T-helper 2 cell treated with Interferon-gamma antibody and Interleukin-4, amounts not matched to agents 5 μg/mL and 100 μg/mL, for 36 hours (primary cell): ENCODE data around the gene ECI1.

Experiments
- DNase-seq: peaks from one replicate; pipeline ENCODE4 v3.0.0; 2021; ENCODE audit warnings: low spot score
- H3K27ac Mint-ChIP-seq: one replicate; pipeline ENCODE4 v1.8.0; 2021; ENCODE audit warnings: mild to moderate bottlenecking, mixed read lengths
- H3K27me3 Mint-ChIP-seq: one replicate; pipeline ENCODE4 v1.8.0; 2021; ENCODE audit warnings: low read depth, mixed read lengths
- H3K36me3 Mint-ChIP-seq: one replicate; pipeline ENCODE4 v1.8.0; 2021; ENCODE audit warnings: low read depth, mixed read lengths
- H3K4me1 Mint-ChIP-seq: one replicate; pipeline ENCODE4 v1.8.0; 2021; ENCODE audit warnings: low read depth, mixed read lengths
- H3K4me3 Mint-ChIP-seq: one replicate; pipeline ENCODE4 v1.8.0; 2022; ENCODE audit warnings: mild to moderate bottlenecking, moderate library complexity, mixed read lengths
- H3K9me3 Mint-ChIP-seq: one replicate; pipeline ENCODE4 v1.8.0; 2021; ENCODE audit warnings: mixed read lengths

The ECI1 gene

DNA sequence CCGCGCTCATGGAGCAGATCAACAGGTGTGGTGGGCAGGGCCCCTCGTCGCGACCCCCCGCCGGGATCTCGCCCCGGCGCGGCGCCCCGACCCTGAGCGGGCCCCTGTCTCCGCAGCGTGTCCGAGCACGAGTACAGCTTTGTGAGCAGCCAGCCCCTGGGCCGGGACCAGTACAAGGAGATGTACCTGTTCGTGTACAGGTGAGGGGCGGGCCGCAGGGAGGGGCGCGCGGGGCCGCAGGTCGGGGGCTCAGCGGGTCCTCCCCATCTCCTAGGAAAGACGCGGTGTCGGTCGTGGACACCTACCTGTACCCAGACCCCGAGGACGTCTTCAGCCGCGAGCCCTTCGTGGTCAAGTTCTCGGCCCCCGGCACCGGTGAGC, 14.3 kb downstream of the ECI1 start:
- H3K4me1 Mint-ChIP-seq: no peaks in the 10 kb centered on the region
- H3K27me3 Mint-ChIP-seq: peaks cover 3% of the 10 kb centered on the region
- no peaks in the 10 kb centered on the region for H3K9me3 Mint-ChIP-seq
- no peak overlapping the region for H3K27ac Mint-ChIP-seq
- no peak overlapping the region for H3K4me3 Mint-ChIP-seq
- no peak for DNase-seq
- H3K36me3 Mint-ChIP-seq: peaks cover 8% of the 10 kb centered on the region

DNA sequence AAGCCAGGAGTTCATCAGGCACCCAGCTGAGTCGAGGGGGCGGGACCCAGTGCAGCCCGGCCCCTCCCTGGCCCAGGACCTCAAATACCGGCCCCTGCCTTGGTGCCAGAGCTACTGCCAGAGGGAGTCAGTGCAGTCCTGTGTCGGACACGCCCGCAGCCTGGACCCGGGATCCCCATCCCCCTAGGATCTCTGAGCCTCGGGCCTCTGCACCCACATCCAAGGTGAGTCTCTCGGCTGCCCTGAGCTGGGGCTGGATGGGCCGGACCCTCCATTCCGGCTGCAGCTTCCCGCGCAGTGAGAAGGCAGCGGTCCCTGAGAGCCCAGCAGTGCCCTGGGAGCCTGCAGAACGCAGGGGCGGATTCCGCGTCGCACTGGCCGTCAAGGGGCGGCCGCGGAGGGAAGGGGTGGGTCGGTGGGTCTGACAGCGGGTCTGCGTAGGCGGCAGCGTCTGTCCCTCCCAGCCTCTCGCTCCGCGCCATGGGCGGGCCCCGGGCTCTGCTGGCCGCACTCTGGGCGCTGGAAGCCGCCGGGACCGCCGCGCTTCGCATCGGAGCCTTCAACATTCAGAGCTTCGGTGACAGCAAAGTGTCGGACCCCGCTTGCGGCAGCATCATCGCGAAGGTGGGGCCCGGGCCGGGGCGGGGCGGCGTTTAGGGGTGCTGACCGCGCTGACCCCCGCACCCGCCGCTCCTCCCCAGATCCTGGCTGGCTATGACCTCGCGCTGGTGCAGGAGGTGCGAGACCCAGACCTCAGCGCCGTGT, 14.9 kb downstream of the ECI1 start, which contains the start of gene DNASE1L2:
Gene DNASE1L2, plus strand, starts transcription at position 108 of the 765 bp plus-strand sequence. Its CDS starts 373 bp downstream, at position 481.
- H3K4me1 Mint-ChIP-seq: no peaks in the 10 kb centered on the region
- no peaks in the 10 kb centered on the region for H3K9me3 Mint-ChIP-seq
- H3K27me3 Mint-ChIP-seq: peaks cover 3% of the 10 kb centered on the region
- H3K4me3 Mint-ChIP-seq: no peak within 1 kb of the TSS
- peaks cover 12% of the 10 kb centered on the region for H3K36me3 Mint-ChIP-seq
- no peak for DNase-seq
- H3K27ac Mint-ChIP-seq: no peak within 1 kb of the TSS

DNA sequence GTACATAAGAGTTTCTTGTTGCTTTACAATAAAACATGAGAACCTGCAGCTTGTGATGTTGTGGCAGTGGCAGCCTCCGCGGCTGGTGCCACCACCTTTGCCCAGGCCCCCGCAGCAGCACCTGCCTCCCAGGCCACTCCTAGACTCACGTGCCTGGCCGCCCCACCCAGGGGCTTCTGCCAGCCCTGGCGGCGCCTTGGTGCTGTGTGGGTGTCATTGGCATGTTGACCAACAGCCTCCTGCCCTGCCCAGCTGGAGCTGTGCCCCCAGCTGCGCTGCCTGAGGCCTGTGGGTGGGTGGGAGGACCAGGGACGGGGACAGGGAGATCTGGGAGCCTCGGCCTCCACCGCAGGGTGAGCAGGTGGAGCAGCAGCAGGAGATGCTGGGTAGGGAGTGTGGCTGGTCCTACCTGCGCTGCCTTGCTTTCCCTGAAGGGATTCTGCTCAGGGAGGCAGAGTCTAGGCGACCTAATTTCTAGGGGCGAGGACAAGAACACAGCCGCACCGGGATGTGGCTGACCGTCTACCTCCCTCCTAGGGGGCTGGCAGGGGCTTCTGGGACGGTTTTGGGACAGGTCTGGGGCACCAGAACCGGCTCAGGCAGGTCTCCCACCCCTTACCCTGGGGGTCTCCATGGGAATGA, 15.6 kb downstream of the ECI1 start:
- H3K27me3 Mint-ChIP-seq: peaks cover 3% of the 10 kb centered on the region
- H3K9me3 Mint-ChIP-seq: no peaks in the 10 kb centered on the region
- H3K27ac Mint-ChIP-seq: no peak overlapping the region
- DNase-seq: no peak
- peaks cover 12% of the 10 kb centered on the region for H3K36me3 Mint-ChIP-seq
- H3K4me3 Mint-ChIP-seq: no peak overlapping the region
- H3K4me1 Mint-ChIP-seq: no peaks in the 10 kb centered on the region

DNA sequence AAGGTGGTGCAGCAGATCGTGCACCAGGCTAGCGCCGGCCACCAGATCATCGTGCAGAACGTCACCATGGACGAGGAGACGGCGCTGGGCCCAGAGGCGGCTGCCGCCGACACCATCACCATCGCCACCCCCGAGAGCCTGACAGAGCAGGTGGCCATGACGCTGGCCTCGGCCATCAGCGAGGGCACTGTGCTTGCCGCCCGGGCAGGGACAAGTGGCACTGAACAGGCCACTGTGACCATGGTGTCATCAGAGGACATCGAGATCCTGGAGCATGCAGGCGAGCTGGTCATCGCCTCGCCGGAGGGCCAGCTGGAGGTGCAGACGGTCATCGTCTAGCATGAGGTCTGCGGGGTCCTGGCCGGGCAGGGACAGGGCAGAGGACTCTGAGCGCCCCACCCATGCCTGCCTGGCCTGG, 16.1 kb downstream of the ECI1 start:
- Mint-ChIP-seq H3K4me3 (no peak overlapping the region), H3K36me3 (peaks cover 12% of the 10 kb centered on the region), H3K4me1 (no peaks in the 10 kb centered on the region), H3K27me3 (peaks cover 3% of the 10 kb centered on the region), H3K27ac (no peak overlapping the region), H3K9me3 (no peaks in the 10 kb centered on the region)
- no peak for DNase-seq

DNA sequence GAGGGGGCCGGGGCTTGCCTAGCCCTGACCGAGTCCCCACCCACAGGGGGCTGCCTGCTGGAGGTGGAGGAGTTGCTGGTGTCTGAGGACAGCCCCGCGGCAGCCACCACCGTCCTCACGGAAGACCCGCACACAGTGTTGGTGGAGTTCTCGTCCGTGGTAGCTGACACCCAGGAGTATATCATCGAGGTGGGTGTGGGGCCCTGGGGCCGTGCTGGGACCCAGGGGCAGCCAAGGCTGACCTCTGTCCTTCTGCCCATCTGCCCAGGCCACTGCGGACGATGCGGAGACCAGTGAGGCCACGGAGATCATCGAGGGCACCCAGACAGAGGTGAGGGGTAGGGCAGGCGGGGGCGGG, 16.6 kb downstream of the ECI1 start:
- no peak overlapping the region for H3K4me3 Mint-ChIP-seq
- peaks cover 14% of the 10 kb centered on the region for H3K36me3 Mint-ChIP-seq
- no peak overlapping the region for H3K27ac Mint-ChIP-seq
- no peaks in the 10 kb centered on the region for H3K9me3 Mint-ChIP-seq
- no peak for DNase-seq
- H3K27me3 Mint-ChIP-seq: peaks cover 3% of the 10 kb centered on the region
- H3K4me1 Mint-ChIP-seq: no peaks in the 10 kb centered on the region

DNA sequence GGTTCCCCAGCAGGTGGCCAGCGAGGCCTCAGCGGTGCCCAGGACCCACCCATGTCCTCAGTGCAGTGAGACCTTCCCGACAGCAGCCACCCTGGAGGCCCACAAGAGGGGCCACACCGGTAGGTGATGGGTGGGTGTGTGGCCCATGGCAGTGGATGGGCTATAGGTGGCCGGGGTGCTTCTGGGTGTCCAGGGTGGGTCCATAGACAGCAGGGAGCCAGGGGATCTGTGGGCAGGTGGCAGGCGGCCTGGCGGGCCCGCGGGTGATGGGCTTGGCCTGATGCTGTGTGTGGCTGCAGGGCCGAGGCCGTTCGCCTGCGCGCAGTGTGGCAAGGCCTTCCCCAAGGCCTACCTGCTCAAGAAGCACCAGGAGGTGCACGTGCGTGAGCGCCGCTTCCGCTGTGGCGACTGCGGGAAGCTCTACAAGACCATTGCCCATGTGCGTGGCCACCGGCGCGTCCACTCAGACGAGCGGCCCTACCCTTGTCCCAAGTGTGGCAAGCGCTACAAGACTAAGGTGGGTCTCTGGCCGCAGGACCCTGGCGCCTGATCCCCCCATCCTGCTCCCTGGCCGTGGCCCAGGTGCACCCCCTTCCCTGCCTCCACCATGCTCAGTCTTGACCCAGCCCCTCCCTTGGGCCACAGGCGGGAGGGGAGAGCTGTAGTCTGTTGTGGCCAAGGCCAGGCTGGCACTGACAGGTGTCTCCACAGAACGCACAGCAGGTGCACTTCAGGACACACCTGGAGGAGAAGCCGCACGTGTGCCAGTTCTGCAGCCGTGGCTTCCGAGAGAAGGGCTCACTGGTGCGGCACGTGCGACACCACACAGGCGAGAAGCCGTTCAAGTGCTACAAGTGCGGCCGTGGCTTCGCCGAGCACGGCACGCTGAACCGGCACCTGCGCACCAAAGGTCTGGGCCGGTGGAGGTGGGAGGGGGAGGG, 17.2 kb downstream of the ECI1 start:
- no peaks in the 10 kb centered on the region for H3K4me1 Mint-ChIP-seq
- H3K27me3 Mint-ChIP-seq: peaks cover 3% of the 10 kb centered on the region
- no peak overlapping the region for H3K4me3 Mint-ChIP-seq
- peaks cover 14% of the 10 kb centered on the region for H3K36me3 Mint-ChIP-seq
- H3K27ac Mint-ChIP-seq: no peak overlapping the region
- H3K9me3 Mint-ChIP-seq: no peaks in the 10 kb centered on the region
- no peak for DNase-seq

DNA sequence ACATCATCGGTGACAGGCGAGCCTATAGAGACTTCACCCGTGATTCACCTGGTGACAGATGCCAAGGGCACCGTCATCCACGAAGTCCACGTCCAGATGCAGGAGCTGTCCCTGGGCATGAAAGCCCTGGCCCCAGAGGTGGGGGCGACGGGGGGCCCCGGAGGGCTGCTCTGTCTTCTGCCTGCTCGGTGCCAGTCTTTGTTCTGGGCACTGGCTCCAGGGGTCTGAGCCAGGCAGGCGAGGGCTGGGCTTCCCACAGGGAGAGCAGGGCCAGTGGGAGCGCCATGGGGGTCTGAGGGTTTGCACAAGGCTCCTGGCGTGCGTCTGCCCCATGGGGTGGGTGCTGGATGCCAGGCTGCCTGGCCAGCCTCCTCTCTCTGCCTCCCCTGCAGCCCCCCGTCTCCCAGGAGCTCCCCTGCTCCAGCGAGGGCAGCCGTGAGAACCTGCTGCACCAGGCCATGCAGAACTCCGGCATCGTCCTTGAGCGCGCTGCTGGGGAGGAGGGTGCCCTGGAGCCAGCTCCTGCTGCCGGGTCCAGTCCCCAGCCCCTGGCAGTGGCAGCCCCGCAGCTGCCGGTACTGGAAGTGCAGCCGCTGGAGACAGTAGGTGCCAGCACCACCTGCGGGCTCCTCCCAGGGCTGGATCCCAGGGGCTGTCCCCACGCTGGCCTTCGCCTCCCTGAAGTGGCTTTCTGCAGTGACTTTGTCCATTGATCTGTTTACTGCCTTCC, 18.2 kb downstream of the ECI1 start:
- Mint-ChIP-seq H3K4me1 (no peaks in the 10 kb centered on the region), H3K36me3 (peaks cover 14% of the 10 kb centered on the region), H3K4me3 (no peak overlapping the region), H3K27me3 (peaks cover 3% of the 10 kb centered on the region), H3K27ac (no peak overlapping the region), H3K9me3 (no peaks in the 10 kb centered on the region)
- DNase-seq: no peak

DNA sequence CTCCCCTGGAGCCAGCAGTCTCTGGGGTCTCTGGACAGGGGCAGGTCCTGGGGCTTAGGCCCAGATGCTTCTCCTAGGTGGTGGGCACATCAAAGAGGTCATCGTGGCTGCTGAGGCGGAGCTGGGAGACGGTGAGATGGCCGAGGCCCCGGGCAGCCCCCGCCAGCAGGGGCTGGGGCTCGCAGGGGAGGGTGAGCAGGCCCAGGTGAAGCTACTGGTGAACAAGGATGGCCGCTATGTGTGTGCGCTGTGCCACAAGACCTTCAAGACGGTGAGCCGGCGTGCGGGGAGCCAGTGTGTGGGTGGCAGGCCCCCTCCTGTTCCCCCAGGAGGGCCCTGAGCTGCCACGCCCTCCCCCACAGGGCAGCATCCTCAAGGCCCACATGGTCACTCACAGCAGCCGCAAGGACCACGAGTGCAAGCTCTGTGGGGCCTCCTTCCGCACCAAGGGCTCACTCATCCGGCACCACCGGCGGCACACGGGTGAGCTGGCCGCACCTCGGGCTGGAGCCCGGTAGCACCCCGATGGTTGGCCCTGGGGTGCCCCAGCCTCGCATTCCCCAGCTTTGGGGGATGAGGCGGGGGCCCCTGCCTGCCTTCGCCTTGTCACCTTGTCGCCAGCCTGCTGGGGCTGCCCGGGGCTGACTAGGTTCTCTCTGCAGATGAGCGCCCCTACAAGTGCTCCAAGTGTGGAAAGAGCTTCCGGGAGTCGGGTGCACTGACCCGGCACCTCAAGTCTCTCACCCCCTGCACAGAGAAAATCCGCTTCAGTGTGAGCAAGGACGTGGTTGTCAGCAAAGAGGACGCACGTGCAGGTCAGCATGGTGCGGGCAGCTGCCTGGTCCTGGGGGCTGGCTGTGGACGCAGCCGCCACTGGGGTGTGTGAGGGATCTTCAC, 19.0 kb downstream of the ECI1 start:
- no peaks in the 10 kb centered on the region for H3K9me3 Mint-ChIP-seq
- H3K36me3 Mint-ChIP-seq: peaks cover 14% of the 10 kb centered on the region
- H3K27ac Mint-ChIP-seq: no peak overlapping the region
- peaks cover 3% of the 10 kb centered on the region for H3K27me3 Mint-ChIP-seq
- no peak overlapping the region for H3K4me3 Mint-ChIP-seq
- DNase-seq: no peak
- no peaks in the 10 kb centered on the region for H3K4me1 Mint-ChIP-seq

DNA sequence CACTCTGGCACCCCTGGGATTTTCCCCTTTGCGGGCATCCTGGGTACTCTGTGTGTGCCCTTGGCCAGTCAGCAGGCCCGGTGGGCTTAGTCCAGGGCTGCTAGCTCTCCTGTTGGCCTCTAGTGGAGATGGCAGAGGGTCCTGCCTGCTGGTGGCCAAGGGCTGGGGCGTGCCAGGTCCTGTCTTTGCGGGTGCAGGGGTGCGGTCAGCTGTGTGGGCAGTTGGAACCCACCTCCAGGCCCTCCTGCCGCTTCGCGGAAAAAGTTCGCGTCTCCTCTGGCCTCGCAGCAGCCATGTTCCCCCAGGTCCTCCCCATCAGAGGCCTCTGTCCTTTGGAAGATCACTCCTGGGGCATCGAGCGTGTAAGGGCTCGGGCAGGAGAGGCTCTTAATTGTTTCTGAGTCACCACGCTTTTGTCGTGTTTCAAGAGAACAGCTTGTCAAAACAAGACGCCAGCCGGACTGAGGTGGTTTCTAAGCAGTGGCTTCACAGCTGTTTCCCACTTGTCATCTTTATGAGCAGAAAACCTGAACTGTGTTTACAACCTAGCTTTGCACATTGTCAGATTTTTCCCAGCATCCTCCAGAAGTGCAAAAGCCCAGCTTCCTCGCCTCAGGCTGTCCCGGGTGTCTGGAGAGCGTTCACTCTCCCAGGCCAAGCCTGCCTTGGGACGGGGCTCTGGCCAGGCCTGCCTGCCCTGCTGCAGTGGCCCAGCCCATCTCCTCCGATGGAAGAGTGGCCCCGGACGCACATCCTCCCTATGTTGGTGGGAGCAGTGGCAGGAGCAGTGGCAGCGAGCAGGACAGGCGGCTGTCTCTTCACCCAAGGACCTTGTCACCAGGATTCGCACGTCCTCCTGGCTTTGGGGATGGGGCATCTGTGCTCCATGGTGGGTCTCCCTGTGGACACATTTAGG, 20.1 kb downstream of the ECI1 start:
- H3K27ac Mint-ChIP-seq: no peak overlapping the region
- peaks cover 14% of the 10 kb centered on the region for H3K36me3 Mint-ChIP-seq
- no peak overlapping the region for H3K4me3 Mint-ChIP-seq
- peaks cover 3% of the 10 kb centered on the region for H3K27me3 Mint-ChIP-seq
- DNase-seq: no peak
- no peaks in the 10 kb centered on the region for H3K9me3 Mint-ChIP-seq
- no peaks in the 10 kb centered on the region for H3K4me1 Mint-ChIP-seq

DNA sequence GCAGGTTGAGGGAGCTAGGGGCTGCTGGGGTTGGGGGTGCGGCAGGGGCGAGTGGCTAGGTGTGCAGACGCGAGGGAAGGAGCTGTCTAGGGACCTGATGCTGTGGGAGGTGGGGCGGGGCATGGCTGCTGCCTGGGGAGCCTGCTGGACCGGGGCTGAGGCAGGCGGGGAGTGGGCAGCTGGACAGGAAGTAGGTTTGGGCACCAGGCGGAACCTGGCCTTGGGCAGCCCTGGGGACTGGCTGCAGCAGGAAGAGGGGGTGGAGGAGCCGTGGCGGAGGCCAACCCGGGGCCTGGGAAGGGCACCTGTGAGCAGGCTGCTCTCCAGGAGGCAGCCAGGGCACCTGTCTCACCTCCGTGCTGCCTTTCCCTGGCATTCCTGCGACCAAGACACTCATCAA, 21.0 kb downstream of the ECI1 start:
- Mint-ChIP-seq H3K27me3 (peaks cover 2% of the 10 kb centered on the region), H3K36me3 (peaks cover 13% of the 10 kb centered on the region), H3K27ac (no peak overlapping the region), H3K4me3 (no peak overlapping the region), H3K4me1 (no peaks in the 10 kb centered on the region), H3K9me3 (no peaks in the 10 kb centered on the region)
- DNase-seq: no peak

DNA sequence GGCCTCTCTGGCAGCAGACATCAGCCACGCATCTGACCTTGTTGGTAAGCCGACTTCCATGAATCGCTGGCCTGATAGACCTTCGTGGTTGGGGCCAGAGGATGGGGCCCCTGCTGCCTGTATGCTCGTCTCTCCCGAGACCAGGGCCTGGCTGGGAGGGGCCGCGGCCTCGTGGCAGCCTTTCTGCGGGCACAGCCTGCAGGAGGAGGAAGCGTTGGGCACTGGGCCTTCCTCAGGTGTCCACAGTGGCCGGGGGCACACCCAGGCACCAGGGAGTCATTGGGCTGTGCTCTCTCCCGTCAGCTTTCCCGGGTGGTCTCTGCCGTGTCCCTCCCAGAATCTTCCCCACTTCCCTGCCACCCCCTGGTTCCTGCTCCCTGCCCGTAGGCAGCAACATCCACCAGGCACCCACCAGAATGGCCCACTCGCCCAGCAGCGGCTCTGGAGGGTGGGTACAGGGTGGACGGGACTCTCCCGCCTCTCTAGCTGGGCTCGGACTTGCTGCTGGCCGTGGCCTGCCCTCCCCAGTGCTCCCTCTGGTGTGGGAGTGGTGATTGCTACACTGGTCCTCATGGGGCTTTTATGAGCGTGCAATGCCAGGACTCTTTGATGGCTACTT, 21.6 kb downstream of the ECI1 start:
- H3K4me1 Mint-ChIP-seq: no peaks in the 10 kb centered on the region
- H3K27ac Mint-ChIP-seq: no peak overlapping the region
- H3K9me3 Mint-ChIP-seq: no peaks in the 10 kb centered on the region
- H3K27me3 Mint-ChIP-seq: no peaks in the 10 kb centered on the region
- H3K36me3 Mint-ChIP-seq: peaks cover 10% of the 10 kb centered on the region
- H3K4me3 Mint-ChIP-seq: no peak overlapping the region
- DNase-seq: no peak

DNA sequence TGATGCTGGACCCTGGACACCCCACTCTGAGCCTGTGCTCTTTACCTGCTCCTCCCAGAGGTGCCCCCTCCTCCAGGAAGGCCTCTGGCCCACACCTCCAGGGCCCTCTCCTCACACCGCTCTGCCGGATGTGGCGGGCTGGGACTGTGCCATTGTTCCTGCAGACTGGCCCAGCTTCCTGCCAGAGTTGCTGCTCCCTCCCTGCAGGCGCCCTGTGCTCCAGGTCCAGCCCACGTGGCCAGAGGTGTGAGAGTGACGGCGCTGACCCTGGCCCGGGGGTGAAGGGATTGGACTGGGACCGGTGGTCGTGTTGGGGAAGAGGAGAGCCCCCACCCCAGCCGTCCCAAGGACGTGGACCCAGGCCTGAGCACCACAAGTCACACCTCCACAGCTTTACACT, 22.3 kb downstream of the ECI1 start:
- H3K36me3 Mint-ChIP-seq: peaks cover 8% of the 10 kb centered on the region

More for the DNA sequence above, 22.3 kb downstream of the ECI1 start:
- H3K27ac Mint-ChIP-seq: no peak overlapping the region
- H3K27me3 Mint-ChIP-seq: no peaks in the 10 kb centered on the region
- H3K9me3 Mint-ChIP-seq: no peaks in the 10 kb centered on the region
- no peaks in the 10 kb centered on the region for H3K4me1 Mint-ChIP-seq
- H3K4me3 Mint-ChIP-seq: no peak overlapping the region
- DNase-seq: no peak
